NCI-H345 treated with DMSO at 0.1 percent for 48 hours (cell line): ENCODE measurements around the gene DNAJC9.
"Not testable (repeated sequence)": the region's sequence is repeated elsewhere in the genome, so short reads cannot be mapped to it uniquely, and the experiment has no call there.

Experiments
- DNase-seq: peaks from one replicate; lab custom pipeline; 2025; ENCODE audit not compliant: unreplicated experiment; lab: John Stamatoyannopoulos, UW

Gene DNAJC9

GRCh38 chr10:73246646-73247508 is at the start of gene DNAJC9:
TSS of gene DNAJC9 (minus strand) at chr10:73247255. CDS start at chr10:73247189, 66 bp downstream.
- peak; percentile 75 for DNase-seq

GRCh38 chr10:73293461-73293860 is 46.4 kb upstream of the DNAJC9 start:
- no peak for DNase-seq

GRCh38 chr10:73289958-73290357 is 42.9 kb upstream of the DNAJC9 start:
- no peak for DNase-seq

GRCh38 chr10:73287441-73287840 is 40.4 kb upstream of the DNAJC9 start:
- no peak for DNase-seq

- DNase-seq = no peak
These were observed 34.0 kb upstream of the DNAJC9 start for GRCh38 chr10:73281097-73281496.

- no peak for DNase-seq
These were observed 17.4 kb upstream of the DNAJC9 start for GRCh38 chr10:73264423-73264822.

- no peak for DNase-seq
These were observed 16.8 kb upstream of the DNAJC9 start for GRCh38 chr10:73263693-73264347.

GRCh38 chr10:73262880-73263555 is 16.0 kb upstream of the DNAJC9 start:
- no peak for DNase-seq

- no peak for DNase-seq
These were observed 15.2 kb upstream of the DNAJC9 start for GRCh38 chr10:73262105-73262730.

- DNase-seq = no peak
These were observed 14.4 kb upstream of the DNAJC9 start for GRCh38 chr10:73261362-73261995.

GRCh38 chr10:73258612-73259011 is 11.6 kb upstream of the DNAJC9 start:
- DNase-seq = not testable (repeated sequence)

- no peak for DNase-seq
These were observed 6.1 kb upstream of the DNAJC9 start for GRCh38 chr10:73253225-73253555.

- peak; percentile 85 for DNase-seq
These were observed 5.6 kb upstream of the DNAJC9 start, which contains the start of gene MRPS16 for GRCh38 chr10:73252445-73253224. TSS of gene MRPS16 (minus strand) at chr10:73252644. CDS start at chr10:73252482, 162 bp downstream.

- DNase-seq = no peak
These were observed 4.8 kb upstream of the DNAJC9 start for GRCh38 chr10:73251683-73252444.

GRCh38 chr10:73248259-73248724 is 1.2 kb upstream of the DNAJC9 start:
- DNase-seq = no peak

- DNase-seq = no peak
These were observed 629 bp upstream of the DNAJC9 start for GRCh38 chr10:73247509-73248258.

- no peak for DNase-seq
These were observed 771 bp downstream of the DNAJC9 start for GRCh38 chr10:73246322-73246645.

- DNase-seq = no peak
These were observed 2.1 kb downstream of the DNAJC9 start for GRCh38 chr10:73244866-73245477.
